HG03354 (cell line): ENCODE data around the gene NDUFAF5.
"Not testable (repeated sequence)": the region's sequence is repeated elsewhere in the genome, so short reads cannot be mapped to it uniquely, and the experiment has no call there.

Experiments used
- ATAC-seq: cut with Tn5 transposase; IDR thresholded peaks from one replicate; pipeline ENCODE4 v1.9.1; 2021; ENCODE audit warnings: mild to moderate bottlenecking; ENCODE audit not compliant: unreplicated experiment, poor library complexity, severe bottlenecking

The NDUFAF5 gene

DNA sequence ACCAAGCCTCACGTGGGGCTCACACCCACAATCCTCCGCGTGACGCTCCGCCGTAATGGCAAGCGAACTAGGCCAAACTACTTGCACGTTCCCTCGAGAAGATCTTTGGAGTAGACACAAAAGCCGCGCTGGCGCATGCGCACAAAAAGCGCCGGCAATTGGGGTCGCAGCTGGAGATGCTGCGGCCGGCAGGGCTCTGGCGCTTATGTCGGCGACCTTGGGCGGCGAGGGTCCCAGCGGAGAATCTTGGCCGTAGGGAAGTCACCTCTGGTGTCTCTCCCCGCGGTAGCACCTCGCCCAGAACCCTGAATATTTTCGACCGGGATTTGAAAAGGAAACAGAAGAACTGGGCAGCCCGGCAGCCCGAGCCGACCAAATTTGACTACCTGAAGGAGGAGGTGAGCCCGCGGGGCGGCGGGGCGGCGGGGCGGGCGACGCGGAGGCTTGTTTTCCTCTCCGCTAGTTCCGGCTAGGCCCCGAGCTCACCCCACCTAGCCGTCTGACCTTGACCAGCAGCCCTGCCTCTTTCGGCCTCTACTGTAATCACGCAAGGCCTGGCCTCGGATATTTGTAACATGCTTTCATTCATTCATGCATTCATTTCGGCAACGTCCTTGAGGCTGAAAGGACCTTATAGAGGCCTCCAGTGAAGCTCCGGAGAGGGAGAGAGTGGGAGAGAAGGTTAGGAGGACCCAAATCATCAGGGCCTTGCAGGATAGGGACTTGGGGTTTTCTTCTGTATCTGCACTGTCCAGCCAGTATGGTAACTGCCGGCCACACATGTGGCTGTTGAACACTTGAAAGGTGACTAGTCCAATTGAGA, at the start of gene NDUFAF5, which contains the start of gene ESF1:
NDUFAF5 (plus strand) TSS at position 136 of the 823 bp plus-strand sequence; CDS start at position 177, 41 bp downstream.
ESF1 (minus strand) TSS at position 27 of the 823 bp plus-strand sequence. CDS start 1,779 bp downstream, outside the sequence.
- peak; percentile 96 for ATAC-seq

GRCh38 chr20:13735826-13736225, 49.0 kb upstream of the NDUFAF5 start:
- no peak for ATAC-seq

- ATAC-seq = no peak
Measured at GRCh38 chr20:13736436-13737191, 48.2 kb upstream of the NDUFAF5 start.

GRCh38 chr20:13738187-13738586, 46.6 kb upstream of the NDUFAF5 start:
- not testable (repeated sequence) for ATAC-seq

GRCh38 chr20:13739731-13740649, 44.8 kb upstream of the NDUFAF5 start:
- no peak for ATAC-seq

GRCh38 chr20:13741879-13742278, 42.9 kb upstream of the NDUFAF5 start:
- ATAC-seq = no peak

DNA sequence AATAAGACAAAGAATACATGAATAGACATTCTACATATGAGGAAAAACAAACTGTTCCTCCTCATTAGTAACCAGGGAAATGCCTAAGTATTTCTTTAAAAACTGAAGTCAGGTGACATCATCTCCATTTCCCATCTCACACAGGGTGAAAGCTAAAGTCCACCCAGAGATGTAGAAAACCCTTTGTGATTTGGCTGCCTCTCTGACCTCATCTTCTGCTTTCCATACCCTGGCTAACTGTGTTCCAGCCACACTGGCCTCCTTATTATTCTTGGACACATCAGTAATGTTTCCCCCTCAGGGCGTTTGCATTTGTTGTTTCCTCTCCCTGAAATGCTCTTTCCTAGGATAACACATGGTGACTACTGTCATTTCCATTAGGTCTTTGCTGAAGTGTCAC, 40.5 kb upstream of the NDUFAF5 start:
- no peak for ATAC-seq

GRCh38 chr20:13745784-13746183, 39.0 kb upstream of the NDUFAF5 start:
- no peak for ATAC-seq

GRCh38 chr20:13749811-13750210, 35.0 kb upstream of the NDUFAF5 start:
- no peak for ATAC-seq

- no peak for ATAC-seq
Measured at GRCh38 chr20:13753436-13754036, 31.3 kb upstream of the NDUFAF5 start.

GRCh38 chr20:13755809-13756208, 29.0 kb upstream of the NDUFAF5 start:
- ATAC-seq = no peak

DNA sequence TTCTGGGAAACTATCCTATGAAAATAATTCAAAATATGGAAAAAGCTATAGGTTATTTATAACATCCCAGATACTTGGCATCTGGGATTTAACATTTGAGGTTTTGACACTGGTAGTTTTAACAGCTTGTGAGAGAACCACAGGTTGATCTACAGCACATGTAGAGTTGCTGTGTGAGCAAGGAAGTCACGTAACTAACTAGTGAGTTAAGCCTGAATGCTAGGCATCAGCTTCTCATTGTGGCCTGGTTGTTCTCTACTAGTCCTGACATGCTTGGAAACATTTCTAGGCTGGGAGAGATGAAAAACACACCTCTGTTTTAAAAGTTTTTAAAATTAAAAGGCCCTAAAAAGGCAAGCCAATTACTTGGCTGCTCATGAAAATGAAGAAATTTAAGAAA, 28.3 kb upstream of the NDUFAF5 start:
- no peak for ATAC-seq

- ATAC-seq = no peak
Measured at GRCh38 chr20:13758884-13759283, 25.9 kb upstream of the NDUFAF5 start.

DNA sequence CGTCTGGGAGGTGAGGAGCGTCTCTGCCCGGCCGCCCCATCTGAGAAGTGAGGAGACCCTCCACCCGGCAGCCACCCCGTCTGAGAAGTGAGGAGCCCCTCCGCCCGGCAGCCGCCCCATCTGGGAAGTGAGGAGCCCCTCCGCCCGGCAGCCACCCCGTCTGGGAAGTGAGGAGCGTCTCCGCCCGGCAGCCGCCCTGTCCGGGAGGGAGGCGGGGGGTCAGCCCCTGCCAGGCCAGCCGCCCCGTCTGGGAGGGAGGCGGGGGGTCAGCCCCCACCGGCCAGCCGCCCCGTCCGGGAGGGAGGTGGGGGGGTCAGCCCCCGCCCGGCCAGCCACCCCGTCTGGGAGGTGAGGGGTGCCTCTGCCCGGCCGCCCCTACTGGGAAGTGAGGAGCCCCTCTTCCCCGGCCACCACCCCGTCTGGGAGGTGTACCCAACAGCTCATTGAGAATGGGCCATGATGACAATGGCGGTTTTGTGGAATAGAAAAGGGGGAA, 24.3 kb upstream of the NDUFAF5 start:
- not testable (repeated sequence) for ATAC-seq

DNA sequence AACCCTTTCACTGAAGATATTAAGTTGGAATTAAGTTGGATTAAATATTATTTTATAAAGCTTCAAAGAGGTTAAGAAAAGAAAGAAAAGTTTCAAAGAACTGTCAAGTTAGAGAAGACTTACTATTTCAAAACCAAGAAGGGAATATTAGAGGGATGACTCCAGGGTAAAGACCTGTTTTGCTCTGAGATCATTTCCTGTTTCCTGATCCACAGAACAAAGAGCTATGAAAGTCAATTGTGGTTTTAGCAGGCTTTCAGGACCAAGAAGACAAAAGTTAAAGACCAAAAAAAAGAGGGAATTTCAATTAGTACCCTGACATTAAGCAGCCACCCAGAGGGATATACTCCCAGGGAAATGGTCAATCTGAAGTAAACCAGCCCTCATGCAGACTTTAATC, 19.5 kb upstream of the NDUFAF5 start:
- ATAC-seq = no peak

GRCh38 chr20:13765868-13766416, 18.9 kb upstream of the NDUFAF5 start:
- no peak for ATAC-seq

- no peak for ATAC-seq
Measured at GRCh38 chr20:13770141-13770540, 14.7 kb upstream of the NDUFAF5 start.

DNA sequence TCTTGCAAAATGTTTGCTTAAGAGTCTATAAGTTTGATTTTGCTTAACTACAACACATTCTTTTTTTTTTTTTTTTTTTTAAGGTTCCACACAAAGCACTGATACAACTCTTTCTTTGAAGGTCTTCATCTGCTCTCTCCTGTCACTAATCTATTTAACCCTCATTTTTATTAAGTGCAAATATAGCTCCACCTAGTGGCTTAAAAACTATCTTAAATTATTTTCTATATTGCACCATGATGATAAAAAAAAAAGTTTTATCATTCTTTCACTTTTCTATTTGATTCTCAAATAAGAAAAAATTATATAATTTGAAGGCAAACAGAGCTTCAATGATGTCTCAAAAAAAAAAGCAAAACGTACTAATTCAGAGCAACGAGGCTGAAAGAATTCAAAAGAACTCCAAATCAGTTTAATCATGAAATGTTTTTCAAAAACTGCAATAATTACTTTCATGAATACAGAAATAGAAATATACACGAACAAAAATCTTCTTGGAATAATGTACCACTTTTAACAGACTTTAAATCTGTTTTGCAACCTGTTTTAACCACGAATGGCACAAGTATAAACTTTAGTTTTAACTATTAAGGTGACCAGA, 12.9 kb upstream of the NDUFAF5 start:
- ATAC-seq = no peak

DNA sequence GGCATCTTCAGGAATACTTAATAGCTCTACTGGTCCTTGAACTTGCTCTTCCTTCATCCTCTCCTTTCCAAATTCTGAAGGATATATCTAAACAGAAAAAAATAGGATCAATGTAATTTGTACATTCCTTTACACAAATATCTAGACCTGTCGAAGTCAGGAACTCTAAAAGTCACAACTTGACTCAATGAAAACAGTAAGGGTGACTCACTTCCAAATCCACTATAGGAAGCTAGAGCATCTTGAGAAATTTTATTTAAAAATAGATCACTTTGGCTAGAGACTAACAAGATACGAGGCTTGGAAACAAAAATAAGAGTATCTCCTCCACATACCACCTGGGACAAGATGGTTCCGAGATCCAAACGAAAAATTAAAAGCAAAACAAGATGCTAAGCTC, 12.3 kb upstream of the NDUFAF5 start:
- ATAC-seq = no peak
